IMR-90 (cell line): Measurements from ENCODE around the gene SCYGR4. TPM values are rescaled to one million over a fixed set of nuclear protein-coding genes. Genes with fewer than 3 reads are reported as not detected.

Experiments used
- ATAC-seq: fragments of 200-7000 bp; cut with Tn5 transposase; 2 replicates; pipeline ENCODE4 v1.9.1; 2020; ENCODE audit warnings: low read depth, mild to moderate bottlenecking, moderate library complexity
- BruUV-seq: library from RNA; stranded (reverse); fragments of 400-500 nt; replicated peaks from 2 replicates; lab custom pipeline; 2021; lab: Mats Ljungman, UMichigan
- CTCF ChIA-PET: fragments of 300-600 bp; formaldehyde crosslinking; extraction: SDS; loops from one replicate; lab custom pipeline; 2021; ENCODE audit warnings: antibody characterized with exemption; lab: Yijun Ruan, JAX
- POLR2A ChIA-PET: fragments of 300-600 bp; sonication (Branson Sonifier 250); formaldehyde crosslinking; loops from one replicate; lab custom pipeline; 2022; ENCODE audit warnings: antibody characterized with exemption; ENCODE audit not compliant: unreplicated experiment; lab: Charles Lee
- DNase-seq: peaks from one replicate; pipeline ENCODE4 v3.0.0; 2013
- H2AFZ ChIP-seq: replicated peaks from 2 replicates; pipeline ENCODE3; 2013; ENCODE audit warnings: low read length, mild to moderate bottlenecking; ENCODE audit not compliant: poor library complexity
- H2AK5ac ChIP-seq: 2 replicates; pipeline ENCODE4 v1.6.1; 2013; ENCODE audit warnings: low read depth, low read length, inconsistent platforms
- H2AK9ac ChIP-seq: replicated peaks from 2 replicates; pipeline ENCODE3; 2013; ENCODE audit warnings: mild to moderate bottlenecking, low read depth, low read length, moderate library complexity; ENCODE audit not compliant: poor library complexity
- H2BK120ac ChIP-seq: 2 replicates; pipeline ENCODE4 v1.6.1; 2013; ENCODE audit warnings: low read depth, low read length, inconsistent platforms
- H2BK15ac ChIP-seq: 3 replicates; pipeline ENCODE4 v1.6.1; 2013; ENCODE audit warnings: low read depth, low read length, inconsistent platforms
- H2BK20ac ChIP-seq: 2 replicates; pipeline ENCODE4 v1.6.1; 2013; ENCODE audit warnings: low read depth, mild to moderate bottlenecking, inconsistent platforms, low read length, moderate library complexity
- H2BK5ac ChIP-seq: 2 replicates; pipeline ENCODE4 v1.6.1; 2013; ENCODE audit warnings: mild to moderate bottlenecking, low read depth, low read length, inconsistent platforms; ENCODE audit not compliant: poor library complexity, severe bottlenecking
- H3K14ac ChIP-seq: replicated peaks from 2 replicates; pipeline ENCODE4 v1.6.1; 2013; ENCODE audit warnings: low read depth, low read length, inconsistent platforms
- H3K18ac ChIP-seq: 2 replicates; pipeline ENCODE4 v1.6.1; 2013; ENCODE audit warnings: low read depth, low read length, control low read depth
- H3K23ac ChIP-seq: 2 replicates; pipeline ENCODE4 v1.6.1; 2013; ENCODE audit warnings: low read depth, low read length, inconsistent platforms
- H3K27ac ChIP-seq: 2 replicates; pipeline ENCODE4 v1.5.1; 2013; ENCODE audit warnings: mild to moderate bottlenecking, control low read depth, low read length; ENCODE audit not compliant: insufficient read depth
- H3K27me3 ChIP-seq: 2 replicates; pipeline ENCODE4 v1.6.1; 2013; ENCODE audit warnings: low read length; ENCODE audit not compliant: control insufficient read depth, insufficient read depth
- H3K36me3 ChIP-seq: 2 replicates; pipeline ENCODE4 v1.6.1; 2013; ENCODE audit warnings: low read length, mixed read lengths; ENCODE audit not compliant: control insufficient read depth, insufficient read depth
- H3K4ac ChIP-seq: 2 replicates; pipeline ENCODE4 v1.6.1; 2013; ENCODE audit warnings: low read depth, low read length, inconsistent platforms
- H3K4me1 ChIP-seq: 2 replicates; pipeline ENCODE4 v1.6.1; 2013; ENCODE audit warnings: low read length, mixed read lengths; ENCODE audit not compliant: control insufficient read depth, insufficient read depth
- H3K4me2 ChIP-seq: 2 replicates; pipeline ENCODE4 v1.6.1; 2013; ENCODE audit warnings: low read depth, mild to moderate bottlenecking, control low read depth, low read length, moderate library complexity
- H3K4me3 ChIP-seq: 2 replicates; pipeline ENCODE4 v1.5.1; 2013; ENCODE audit warnings: low read depth, mild to moderate bottlenecking, control low read depth, low read length, moderate library complexity; ENCODE audit not compliant: insufficient read depth
- H3K56ac ChIP-seq: 2 replicates; pipeline ENCODE4 v1.6.1; 2013; ENCODE audit warnings: low read length, inconsistent platforms; ENCODE audit not compliant: insufficient read depth; ENCODE audit errors: extremely low read depth
- H3K79me1 ChIP-seq, 2 experiments: 2 replicates each; pipeline ENCODE4 v1.6.1; 2013; ENCODE audit warnings: low read length in 2 of 2, inconsistent platforms in 1 of 2, low read depth in 1 of 2
- H3K9ac ChIP-seq: 2 replicates; pipeline ENCODE4 v1.6.1; 2013; ENCODE audit warnings: low read depth, low read length, control low read depth
- H3K9me1 ChIP-seq: 2 replicates; pipeline ENCODE4 v1.6.1; 2013; ENCODE audit warnings: low read length, inconsistent platforms; ENCODE audit not compliant: insufficient read depth
- H3K9me3 ChIP-seq: 2 replicates; pipeline ENCODE4 v1.6.1; 2013; ENCODE audit warnings: low read length; ENCODE audit not compliant: control insufficient read depth, insufficient read depth
- H4K20me1 ChIP-seq: 2 replicates; pipeline ENCODE4 v1.6.1; 2013; ENCODE audit warnings: low read length, inconsistent platforms; ENCODE audit not compliant: insufficient read depth
- H4K5ac ChIP-seq: 2 replicates; pipeline ENCODE4 v1.6.1; 2013; ENCODE audit warnings: mild to moderate bottlenecking, low read depth, low read length, control low read depth
- H4K8ac ChIP-seq, 2 experiments: 2 replicates each; pipeline ENCODE4 v1.6.1; 2013; ENCODE audit warnings: low read depth in 2 of 2, low read length in 2 of 2, control low read depth in 1 of 2, inconsistent platforms in 1 of 2
- H4K91ac ChIP-seq: 2 replicates; pipeline ENCODE4 v1.6.1; 2013; ENCODE audit warnings: low read depth, low read length, inconsistent platforms; ENCODE audit not compliant: insufficient read depth
- MAFK ChIP-seq: IDR thresholded peaks from 2 replicates; pipeline ENCODE4 v1.6.1; 2012; ENCODE audit warnings: low read depth, low read length, improper control_type of control experiment
- POLR2A ChIP-seq: IDR thresholded peaks from 2 replicates; pipeline ENCODE4 v1.6.1; 2012; ENCODE audit warnings: mild to moderate bottlenecking, low read depth, low read length
- RAD21 ChIP-seq: IDR thresholded peaks from 2 replicates; pipeline ENCODE4 v1.6.1; 2012; ENCODE audit warnings: low read length, improper control_type of control experiment
- SMC3 ChIP-seq: fragments of 150-350 bp; IDR thresholded peaks from 2 replicates; pipeline ENCODE4 v1.6.1; 2016; ENCODE audit warnings: low read depth, mild to moderate bottlenecking, antibody characterized with exemption, low read length, moderate library complexity
- WGBS, 2 experiments: methylation state at CpG; one replicate each; pipeline versions ENCODE4 v1.1.5 to v1.1.7; 2013; ENCODE audit warnings: missing lambda C conversion rate in 2 of 2; ENCODE audit not compliant: insufficient read length in 1 of 2; ENCODE audit errors: extremely low coverage in 2 of 2; 5-methylcytosine and 5-hydroxymethylcytosine counted together
- dilution Hi-C: fragments of 300-500 bp; cut with HindIII; formaldehyde crosslinking; loops from one replicate; pipeline ENCODE4 v1.14.3; 2018; ENCODE audit warnings: low sequenced_read_pairs; ENCODE audit not compliant: unreplicated experiment
- in situ Hi-C: fragments of 300-500 bp; cut with MboI; formaldehyde crosslinking; loops from 3 replicates; pipeline ENCODE4 v1.14.3; 2019; ENCODE audit warnings: low sequenced_read_pairs, inconsistent platforms, mixed read lengths
- intact Hi-C: fragments of 100-400 bp; cut with micrococcal nuclease; formaldehyde crosslinking; loops from 2 replicates; pipeline ENCODE4 v1.10.0; 2022
- polyA plus RNA-seq, 3 experiments: library from polyadenylated mRNA; depleted of rRNA; stranded (reverse); fragments of >200 nt; gene quantifications; 2 replicates each; pipeline ENCODE4 v1.2.3, GENCODE V29; 2012; ENCODE audit warnings: low replicate concordance in 1 of 3
- total RNA-seq: library from RNA; depleted of rRNA; stranded (reverse); fragments of >200 nt; gene quantifications from 2 replicates; pipeline ENCODE4 v1.2.3, GENCODE V29; 2012
- TF ChIP-seq, protein P1 (sequence below): fragments of 150-350 bp; IDR thresholded peaks from 2 replicates; pipeline ENCODE4 v1.6.1; 2016; ENCODE audit warnings: low read depth, mild to moderate bottlenecking, low read length, moderate library complexity, borderline replicate concordance

Gene SCYGR4
- total and polyA plus RNA-seq, 2 of the 4 experiments (the other 2 are of a cell fraction), result not detected

DNA sequence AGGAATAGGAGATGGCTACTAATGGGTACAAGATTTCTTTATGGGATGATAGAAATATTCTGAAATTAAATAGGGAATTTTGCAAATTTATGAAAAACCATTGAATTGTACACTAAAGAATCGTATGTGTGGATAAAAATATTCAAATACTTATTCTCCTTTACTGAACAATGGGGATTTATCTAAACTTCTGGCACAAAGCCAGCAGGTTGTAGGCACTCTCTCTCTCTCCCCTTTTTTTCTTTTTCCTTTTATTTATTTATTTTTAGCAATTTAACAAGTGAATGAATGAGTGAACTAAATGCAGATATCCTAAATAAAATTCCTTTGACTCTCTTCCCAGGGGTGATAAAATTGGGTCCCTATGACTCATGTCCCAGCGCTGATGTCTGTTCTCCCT lies 40.5 kb upstream of the SCYGR4 start:
- Histone ChIP-seq H3K27ac (no peak overlapping the region), H2BK20ac (no peak overlapping the region), H3K18ac (no peak overlapping the region), H2BK5ac (no peak overlapping the region), H3K4me2 (no peak overlapping the region), H2AK5ac (no peak overlapping the region), H4K8ac (no peak overlapping the region), H2AK9ac (no peak overlapping the region), H3K14ac (no peak overlapping the region), H4K91ac (no peak overlapping the region), H4K5ac (no peak overlapping the region), H2BK15ac (no peak overlapping the region), H3K9me3 (no peaks in the 10 kb centered on the region), H3K4ac (no peak overlapping the region), H3K27me3 (peaks cover 2% of the 10 kb centered on the region), H3K4me3 (no peak overlapping the region), H3K56ac (no peak overlapping the region), H3K9me1 (0 out of 2 replicates have a peak, but pooled peaks cover 2% of the 10 kb centered on the region), H3K9ac (no peak overlapping the region), H3K4me1 (no peaks in the 10 kb centered on the region), H2BK120ac (no peak overlapping the region), H3K79me1 (no peaks in the 10 kb centered on the region), H3K23ac (no peak overlapping the region), H3K36me3 (no peaks in the 10 kb centered on the region), H4K20me1 (no peaks in the 10 kb centered on the region), H2AFZ (no peak overlapping the region)
- no TSS peak for BruUV-seq
- in situ Hi-C loops (no loop called here), dilution Hi-C loops (no loop called here), intact Hi-C loops (no loop called here)
- ChIA-PET POLR2A (no interaction called here), CTCF (no interaction called here)
- no peak for DNase-seq
- 83% methylated on average over 1 of the region's 2 CpGs; no CpG with 5 or more reads in 1 of the 2 experiments for WGBS, 2 experiments
- ATAC-seq, result no peak
- TF ChIP-seq RAD21, result no peak
- TF ChIP-seq, protein P1, sequence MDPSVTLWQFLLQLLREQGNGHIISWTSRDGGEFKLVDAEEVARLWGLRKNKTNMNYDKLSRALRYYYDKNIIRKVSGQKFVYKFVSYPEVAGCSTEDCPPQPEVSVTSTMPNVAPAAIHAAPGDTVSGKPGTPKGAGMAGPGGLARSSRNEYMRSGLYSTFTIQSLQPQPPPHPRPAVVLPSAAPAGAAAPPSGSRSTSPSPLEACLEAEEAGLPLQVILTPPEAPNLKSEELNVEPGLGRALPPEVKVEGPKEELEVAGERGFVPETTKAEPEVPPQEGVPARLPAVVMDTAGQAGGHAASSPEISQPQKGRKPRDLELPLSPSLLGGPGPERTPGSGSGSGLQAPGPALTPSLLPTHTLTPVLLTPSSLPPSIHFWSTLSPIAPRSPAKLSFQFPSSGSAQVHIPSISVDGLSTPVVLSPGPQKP, result no peak
- no peak for TF ChIP-seq SMC3
- TF ChIP-seq MAFK, result no peak
- TF ChIP-seq POLR2A, result no peak
